ENCODE data around the gene PDIK1L.

PDIK1L gene

DNA sequence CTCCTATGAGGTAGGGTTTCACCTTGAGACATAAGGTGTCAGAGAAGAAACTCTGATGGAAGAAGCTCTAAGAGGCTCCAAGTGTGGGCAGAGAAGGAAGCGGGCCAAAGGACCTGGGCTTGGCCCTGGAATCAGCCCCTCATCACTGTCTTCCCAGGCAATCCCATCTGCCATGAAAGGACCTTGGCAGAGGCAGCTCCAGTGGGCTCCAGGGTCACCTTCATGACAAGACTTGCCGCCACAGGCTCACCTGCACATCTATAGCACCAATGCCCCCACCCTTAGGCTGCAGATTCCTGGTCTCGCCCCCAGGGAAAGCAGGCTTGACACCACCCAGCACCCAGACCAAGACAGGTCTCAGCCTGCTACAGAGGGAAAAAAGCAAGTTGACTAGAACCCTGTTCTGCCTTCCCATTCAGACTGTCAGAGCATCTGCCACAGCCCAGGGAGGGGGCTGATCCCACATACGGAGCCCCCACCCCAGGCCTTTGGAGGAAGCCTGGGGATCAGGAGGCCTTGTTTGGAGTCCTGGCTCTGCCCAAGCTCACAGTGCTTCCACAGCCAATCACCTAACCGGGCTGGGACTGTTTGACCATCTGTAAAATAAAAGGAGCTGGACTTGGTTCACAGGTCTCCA lies 46.8 kb downstream of the PDIK1L start:
- H3K4me3 ChIP-seq (ENCODE audit: low read depth, low read length) = no peak overlapping the region
- CTCF ChIA-PET = interaction anchor here (0.8 to 2.1 kb wide), 2 partner anchors 14 to 122 kb away, joined by 3 to 13 read pairs; no protein-coding TSS in a partner anchor

GRCh38 chr1:26158908-26159742 lies 47.5 kb downstream of the PDIK1L start, which contains the start of gene FAM110D:
FAM110D (plus strand) TSS chr1:26159079; CDS start chr1:26161292, 2,213 bp downstream.
- H3K36me3 ChIP-seq (ENCODE audit: control insufficient read depth in 2 of 2, insufficient read depth in 1 of 2, low read length in 2 of 2) = no peaks in the 10 kb centered on the region
- H3K9me3 ChIP-seq (ENCODE audit: control insufficient read depth, insufficient read depth, low read depth, low read length) = no peaks in the 10 kb centered on the region
- POLR2A ChIA-PET = interaction anchor here (0.7 to 1.2 kb wide), 2 partner anchors 10 to 1104 kb away, joined by 3 to 4 read pairs; partner anchors contain the start of genes C1orf232 and ZNF593
- no peak within 1 kb of the TSS for H3K4me3 ChIP-seq (ENCODE audit: low read depth, low read length)
- TF ChIP-seq ZNF335 (tag by site-specific recombination; conservative IDR thresholded peaks at IDR 0.05) (peak; percentile 52; the same call in 1 of the 2 replicates), ZNF664 (tag by site-specific recombination; IDR thresholded peaks at IDR 0.05) (no peak)
- CTCF ChIA-PET = interaction anchor here (2.1 kb wide), 1 partner anchor 14 kb away, joined by 13 read pairs; no protein-coding TSS in a partner anchor
- no peaks in the 10 kb centered on the region; the same call in 1 of the 2 replicates for H3K4me1 ChIP-seq (ENCODE audit: control insufficient read depth, insufficient read depth, low read length)
- no peak within 1 kb of the TSS for H3K27ac ChIP-seq (ENCODE audit: extremely low read depth, low read depth, low read length)

More for the DNA sequence above, 46.8 kb downstream of the PDIK1L start:
- H3K36me3 ChIP-seq (ENCODE audit: control insufficient read depth in 2 of 2, insufficient read depth in 1 of 2, low read length in 2 of 2) = no peaks in the 10 kb centered on the region
- no peaks in the 10 kb centered on the region; the same call in 1 of the 2 replicates for H3K4me1 ChIP-seq (ENCODE audit: control insufficient read depth, insufficient read depth, low read length)
- H3K27ac ChIP-seq (ENCODE audit: extremely low read depth, low read depth, low read length) = no peak overlapping the region
- TF ChIP-seq ZBTB20 (tag by site-specific recombination; IDR thresholded peaks at IDR 0.05) = peak; percentile 40; the same call in 1 of the 2 replicates
- no peak for TF ChIP-seq ZNF19 (tag by site-specific recombination; IDR thresholded peaks at IDR 0.05; ENCODE audit: low read depth)
- no peak for TF ChIP-seq ZFP3 (tag by site-specific recombination; IDR thresholded peaks at IDR 0.05; ENCODE audit: low read depth)
- H3K9me3 ChIP-seq (ENCODE audit: control insufficient read depth, insufficient read depth, low read depth, low read length) = no peaks in the 10 kb centered on the region
- POLR2A ChIA-PET = no interaction called here

DNA sequence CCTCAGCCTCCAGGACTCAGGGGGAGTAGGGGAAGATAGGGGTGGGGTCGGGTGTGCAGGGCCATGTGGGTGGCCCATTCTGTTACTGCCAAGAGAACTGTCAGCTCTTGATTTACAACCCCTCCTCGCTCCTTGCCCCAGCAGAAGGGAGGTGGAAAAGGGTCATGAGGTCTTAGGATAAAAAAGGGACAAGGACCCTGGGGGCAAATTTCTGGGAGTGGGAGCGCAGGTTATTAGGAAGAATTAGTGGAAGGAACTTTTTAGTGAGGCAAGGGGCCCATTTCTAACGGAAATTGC lies 48.1 kb downstream of the PDIK1L start:
- no peaks in the 10 kb centered on the region; the same call in 1 of the 2 replicates for H3K4me1 ChIP-seq (ENCODE audit: control insufficient read depth, insufficient read depth, low read length)
- no peak overlapping the region for H3K27ac ChIP-seq (ENCODE audit: extremely low read depth, low read depth, low read length)
- ChIA-PET POLR2A (interaction anchor here (0.7 to 1.2 kb wide), 2 partner anchors 9 to 1104 kb away, joined by 3 to 4 read pairs; partner anchors contain the start of genes C1orf232 and ZNF593), CTCF (interaction anchor here (2.1 kb wide), 1 partner anchor 15 kb away, joined by 13 read pairs; no protein-coding TSS in a partner anchor)
- no peak overlapping the region for H3K4me3 ChIP-seq (ENCODE audit: low read depth, low read length)
- H3K9me3 ChIP-seq (ENCODE audit: control insufficient read depth, insufficient read depth, low read depth, low read length) = no peaks in the 10 kb centered on the region
- TF ChIP-seq ZNF311 (tag by site-specific recombination; IDR thresholded peaks at IDR 0.05; ENCODE audit: borderline replicate concordance) = no peak
- TF ChIP-seq, protein P1, sequence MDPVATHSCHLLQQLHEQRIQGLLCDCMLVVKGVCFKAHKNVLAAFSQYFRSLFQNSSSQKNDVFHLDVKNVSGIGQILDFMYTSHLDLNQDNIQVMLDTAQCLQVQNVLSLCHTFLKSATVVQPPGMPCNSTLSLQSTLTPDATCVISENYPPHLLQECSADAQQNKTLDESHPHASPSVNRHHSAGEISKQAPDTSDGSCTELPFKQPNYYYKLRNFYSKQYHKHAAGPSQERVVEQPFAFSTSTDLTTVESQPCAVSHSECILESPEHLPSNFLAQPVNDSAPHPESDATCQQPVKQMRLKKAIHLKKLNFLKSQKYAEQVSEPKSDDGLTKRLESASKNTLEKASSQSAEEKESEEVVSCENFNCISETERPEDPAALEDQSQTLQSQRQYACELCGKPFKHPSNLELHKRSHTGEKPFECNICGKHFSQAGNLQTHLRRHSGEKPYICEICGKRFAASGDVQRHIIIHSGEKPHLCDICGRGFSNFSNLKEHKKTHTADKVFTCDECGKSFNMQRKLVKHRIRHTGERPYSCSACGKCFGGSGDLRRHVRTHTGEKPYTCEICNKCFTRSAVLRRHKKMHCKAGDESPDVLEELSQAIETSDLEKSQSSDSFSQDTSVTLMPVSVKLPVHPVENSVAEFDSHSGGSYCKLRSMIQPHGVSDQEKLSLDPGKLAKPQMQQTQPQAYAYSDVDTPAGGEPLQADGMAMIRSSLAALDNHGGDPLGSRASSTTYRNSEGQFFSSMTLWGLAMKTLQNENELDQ (tag by site-specific recombination; IDR thresholded peaks at IDR 0.05; ENCODE audit: low read depth) = no peak
- TF ChIP-seq ZNF514 (tag by site-specific recombination; IDR thresholded peaks at IDR 0.05) = no peak
- no peak for TF ChIP-seq ZNF777 (tag by site-specific recombination; IDR thresholded peaks at IDR 0.05; ENCODE audit: borderline replicate concordance)
- no peak for TF ChIP-seq ZNF707 (tag by site-specific recombination; IDR thresholded peaks at IDR 0.05)
- no peak for TF ChIP-seq ZNF221 (tag by site-specific recombination; IDR thresholded peaks at IDR 0.05; ENCODE audit: borderline replicate concordance)
- TF ChIP-seq ZBTB1 (tag by site-specific recombination; IDR thresholded peaks at IDR 0.05) = no peak
- no peak for TF ChIP-seq ZNF585B (tag by site-specific recombination; IDR thresholded peaks at IDR 0.05)
- H3K36me3 ChIP-seq (ENCODE audit: control insufficient read depth in 2 of 2, insufficient read depth in 1 of 2, low read length in 2 of 2) = no peaks in the 10 kb centered on the region

Data from HEK293 (cell line).